NCI-H1092 (cell line): ENCODE results near the gene COPS8.

Source experiments
- DNase-seq: peaks from one replicate; lab custom pipeline; 2025; lab: John Stamatoyannopoulos, UW

Gene COPS8

GRCh38 chr2:237131749-237132533 is 46.3 kb downstream of the COPS8 start:
- no peak for DNase-seq

GRCh38 chr2:237132799-237133198 is 47.1 kb downstream of the COPS8 start:
- no peak for DNase-seq

- no peak for DNase-seq
These were observed 48.9 kb downstream of the COPS8 start for GRCh38 chr2:237134321-237135230.

GRCh38 chr2:237136824-237137223 is 51.1 kb downstream of the COPS8 start:
- no peak for DNase-seq

GRCh38 chr2:237137626-237138323 is 52.1 kb downstream of the COPS8 start:
- DNase-seq, result no peak

- no peak for DNase-seq
These were observed 53.5 kb downstream of the COPS8 start for GRCh38 chr2:237139123-237139675.

- no peak for DNase-seq
These were observed 55.1 kb downstream of the COPS8 start for GRCh38 chr2:237140689-237141285.

- no peak for DNase-seq
These were observed 55.9 kb downstream of the COPS8 start for GRCh38 chr2:237141571-237142051.

GRCh38 chr2:237143118-237143517 is 57.4 kb downstream of the COPS8 start:
- DNase-seq, result no peak

GRCh38 chr2:237143676-237144440 is 58.2 kb downstream of the COPS8 start:
- DNase-seq, result no peak

- DNase-seq, result no peak
These were observed 58.8 kb downstream of the COPS8 start for GRCh38 chr2:237144516-237144915.

GRCh38 chr2:237147317-237147716 is 61.6 kb downstream of the COPS8 start:
- no peak for DNase-seq

GRCh38 chr2:237148624-237149023 is 62.9 kb downstream of the COPS8 start:
- no peak for DNase-seq

- no peak for DNase-seq
These were observed 63.7 kb downstream of the COPS8 start for GRCh38 chr2:237149425-237149824.
